PC-9 (cell line): ENCODE measurements around the gene FBXO47. TPM values are rescaled to one million over a fixed set of nuclear protein-coding genes. Genes with fewer than 3 reads are reported as not detected.

Source experiments
- BruUV-seq: library from RNA; stranded (reverse); fragments of 400-500 nt; replicated peaks from 2 replicates; lab custom pipeline; 2021; lab: Mats Ljungman, UMichigan
- CTCF ChIA-PET: fragments of 300-600 bp; sonication (Branson Sonifier 250); formaldehyde crosslinking; loops from one replicate; lab custom pipeline; 2022; ENCODE audit warnings: antibody characterized with exemption; lab: Charles Lee
- POLR2A ChIA-PET: fragments of 300-600 bp; sonication (Branson Sonifier 250); formaldehyde crosslinking; loops from one replicate; lab custom pipeline; 2022; ENCODE audit warnings: antibody characterized with exemption; ENCODE audit not compliant: unreplicated experiment; lab: Charles Lee
- DNase-seq, 2 experiments: peaks; one replicate each; pipeline versions ENCODE4 v3.0.0 to v3.0.0-alpha.2; 2015 to 2022; ENCODE audit warnings: mixed read lengths in 1 of 2
- H2AFZ ChIP-seq: fragments of 200-600 bp; sonication (generic); 2 replicates; pipeline ENCODE4 v1.8.1; 2017; ENCODE audit warnings: antibody characterized with exemption
- H3F3A ChIP-seq: fragments of 200-600 bp; sonication (generic); 2 replicates; pipeline ENCODE4 v1.8.1; 2017; ENCODE audit warnings: antibody characterized with exemption, mild to moderate bottlenecking, low read depth; ENCODE audit not compliant: insufficient read depth
- H3K27ac ChIP-seq: fragments of 200-600 bp; sonication (generic); 2 replicates; pipeline ENCODE4 v1.6.1; 2016; ENCODE audit warnings: mixed run types
- H3K27me3 ChIP-seq: fragments of 200-600 bp; sonication (generic); 2 replicates; pipeline ENCODE4 v1.6.1; 2016; ENCODE audit warnings: low read depth, mixed run types; ENCODE audit not compliant: insufficient read depth
- H3K36me3 ChIP-seq: fragments of 200-600 bp; sonication (generic); 2 replicates; pipeline ENCODE4 v1.6.1; 2016; ENCODE audit warnings: low read depth, mixed run types
- H3K4me1 ChIP-seq: fragments of 200-600 bp; sonication (generic); replicated peaks from 2 replicates; pipeline ENCODE4 v1.6.1; 2016; ENCODE audit warnings: mixed run types; ENCODE audit not compliant: insufficient read depth
- H3K4me2 ChIP-seq: fragments of 200-600 bp; sonication (generic); 2 replicates; pipeline ENCODE4 v1.6.1; 2017; ENCODE audit warnings: mixed run types
- H3K4me3 ChIP-seq: fragments of 200-600 bp; sonication (generic); 2 replicates; pipeline ENCODE4 v1.6.1; 2016; ENCODE audit warnings: mixed run types
- H3K79me2 ChIP-seq: fragments of 200-600 bp; sonication (generic); 2 replicates; pipeline ENCODE4 v1.6.1; 2017; ENCODE audit warnings: low read depth, mixed run types
- H3K9me2 ChIP-seq: fragments of 200-600 bp; sonication (generic); 2 replicates; pipeline ENCODE4 v1.8.1; 2017; ENCODE audit warnings: mild to moderate bottlenecking; ENCODE audit not compliant: insufficient read depth
- H3K9me3 ChIP-seq: fragments of 200-600 bp; sonication (generic); 2 replicates; pipeline ENCODE4 v1.8.1; 2016; ENCODE audit warnings: low read depth; ENCODE audit not compliant: insufficient read depth
- H4K20me1 ChIP-seq: fragments of 200-600 bp; sonication (generic); 2 replicates; pipeline ENCODE4 v1.8.1; 2017; ENCODE audit not compliant: insufficient read depth
- CTCF ChIP-seq: fragments of 200-600 bp; sonication (generic); conservative IDR thresholded peaks from 2 replicates; pipeline ENCODE4 v1.6.1; 2017; ENCODE audit warnings: mixed run types, antibody characterized with exemption, mild to moderate bottlenecking, moderate library complexity
- EZH2 ChIP-seq: fragments of 200-600 bp; sonication (generic); IDR thresholded peaks from 2 replicates; pipeline ENCODE4 v1.8.0; 2017; ENCODE audit warnings: antibody characterized with exemption, low read depth
- intact Hi-C: fragments of 100-400 bp; cut with micrococcal nuclease; formaldehyde crosslinking; loops from one replicate; pipeline ENCODE4 v1.10.0; 2022; ENCODE audit not compliant: unreplicated experiment
- microRNA-seq: library from miRNA; unstranded; fragments of <30 nt; microRNA quantifications from one replicate; pipeline ENCODE4 v1.2.0, GENCODE V29; 2021; ENCODE audit warnings: borderline number of aligned reads, borderline replicate concordance
- total RNA-seq: library from RNA; stranded (reverse); gene quantifications from 2 replicates; pipeline ENCODE4 v1.2.3, GENCODE V29; 2021

Gene FBXO47
- total RNA-seq, 1 experiment from 2014 or later, result not detected

- H3K4me3 ChIP-seq, result no peak overlapping the region
- H3K79me2 ChIP-seq, result peaks cover 98% of the 10 kb centered on the region
- no peaks in the 10 kb centered on the region for H3K27me3 ChIP-seq
- ChIA-PET POLR2A (interaction anchor here (0.6 kb wide), 1 partner anchor 43 kb away, joined by 3 read pairs; no protein-coding TSS in a partner anchor), CTCF (no interaction called here)
- H3K9me2 ChIP-seq, result no peaks in the 10 kb centered on the region
- DNase-seq, result no peak
- H2AFZ ChIP-seq, result no peak overlapping the region
- H3K4me1 ChIP-seq, result peaks cover 25% of the 10 kb centered on the region
- peaks cover 38% of the 10 kb centered on the region; the same call in 1 of the 2 replicates for H3F3A ChIP-seq
- no TSS peak for BruUV-seq
- no peak overlapping the region for H3K27ac ChIP-seq
- TF ChIP-seq EZH2 (no peak), CTCF (no peak)
- no peaks in the 10 kb centered on the region for H3K9me3 ChIP-seq
- H4K20me1 ChIP-seq, result peaks cover 85% of the 10 kb centered on the region
- intact Hi-C loops, result no loop called here
- H3K4me2 ChIP-seq, result no peak overlapping the region
- peaks cover 41% of the 10 kb centered on the region for H3K36me3 ChIP-seq
Measured at GRCh38 chr17:38886643-38887010, 80.6 kb downstream of the FBXO47 start.

Small RNA genes lying within 50 kb of the gene (microRNA-seq; reads per million reads assigned to microRNA genes)
- gene MIR6779, result not detected

Other genes starting within 250 kb of the FBXO47 start
- gene CISD3, start 237.1 kb downstream of the FBXO47 start, total RNA-seq, result 36.6 and 38.1 TPM in 2 replicates
- gene PCGF2, start 219.1 kb downstream of the FBXO47 start, total RNA-seq, result 26.9 and 43.3 TPM in 2 replicates
- gene PSMB3, start 214.7 kb downstream of the FBXO47 start, total RNA-seq, result 262 and 278 TPM in 2 replicates
- 40.6 and 47.4 TPM in 2 replicates for gene PIP4K2B, start 167.8 kb downstream of the FBXO47 start, total RNA-seq
- 13.7 and 13.9 TPM in 2 replicates for gene CWC25, start 142.1 kb downstream of the FBXO47 start, total RNA-seq
- gene RPL23, start 113.7 kb downstream of the FBXO47 start, total RNA-seq, result 1,146 and 1,262 TPM in 2 replicates
- 220 and 309 TPM in 2 replicates for gene LASP1, start 97.3 kb downstream of the FBXO47 start, total RNA-seq
- gene PLXDC1, start 184.2 kb upstream of the FBXO47 start, total RNA-seq, result 2.5 and 2.9 TPM in 2 replicates
- not detected in 2 replicates for gene ARL5C, start 198.8 kb upstream of the FBXO47 start, total RNA-seq
- gene CACNB1, start 230.3 kb upstream of the FBXO47 start, total RNA-seq, result 21.4 and 26.0 TPM in 2 replicates
- gene RPL19, start 232.9 kb upstream of the FBXO47 start, total RNA-seq, result 1,438 and 1,670 TPM in 2 replicates